Measurements from ENCODE around the gene APOBEC3F. TPM values are rescaled to one million over a fixed set of nuclear protein-coding genes. Genes with fewer than 3 reads are reported as not detected.
A peak's percentile ranks its signal among the peaks of the same experiment; 100 is the strongest.

APOBEC3F gene
- total and polyA plus RNA-seq, 10 of the 15 experiments (the other 5 are each of a cell fraction or from before 2014, with no cell fraction given) = 7.4 to 29.1 (median 12.8) TPM

DNA sequence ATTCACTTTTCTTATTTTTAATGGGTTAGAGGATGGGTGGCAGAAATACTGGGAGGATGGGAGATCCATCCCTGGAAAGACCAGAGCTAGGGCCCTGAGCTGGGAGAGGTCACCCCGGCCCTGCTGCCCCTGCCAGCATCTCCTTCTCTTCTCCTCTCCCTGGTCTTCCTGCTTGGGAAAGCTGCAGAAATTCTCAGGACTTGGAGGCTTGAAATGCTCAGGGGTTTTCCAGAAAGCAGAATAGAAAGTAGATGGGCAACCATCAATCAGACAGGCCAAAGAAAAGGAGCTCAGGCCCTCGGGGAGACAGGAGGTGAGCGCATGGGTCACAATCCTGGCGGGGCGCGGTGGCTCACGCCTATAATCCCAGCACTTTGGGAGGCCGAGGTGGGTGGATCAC is 57.9 kb downstream of the APOBEC3F start (continued):
- TF ChIP-seq, protein P1, sequence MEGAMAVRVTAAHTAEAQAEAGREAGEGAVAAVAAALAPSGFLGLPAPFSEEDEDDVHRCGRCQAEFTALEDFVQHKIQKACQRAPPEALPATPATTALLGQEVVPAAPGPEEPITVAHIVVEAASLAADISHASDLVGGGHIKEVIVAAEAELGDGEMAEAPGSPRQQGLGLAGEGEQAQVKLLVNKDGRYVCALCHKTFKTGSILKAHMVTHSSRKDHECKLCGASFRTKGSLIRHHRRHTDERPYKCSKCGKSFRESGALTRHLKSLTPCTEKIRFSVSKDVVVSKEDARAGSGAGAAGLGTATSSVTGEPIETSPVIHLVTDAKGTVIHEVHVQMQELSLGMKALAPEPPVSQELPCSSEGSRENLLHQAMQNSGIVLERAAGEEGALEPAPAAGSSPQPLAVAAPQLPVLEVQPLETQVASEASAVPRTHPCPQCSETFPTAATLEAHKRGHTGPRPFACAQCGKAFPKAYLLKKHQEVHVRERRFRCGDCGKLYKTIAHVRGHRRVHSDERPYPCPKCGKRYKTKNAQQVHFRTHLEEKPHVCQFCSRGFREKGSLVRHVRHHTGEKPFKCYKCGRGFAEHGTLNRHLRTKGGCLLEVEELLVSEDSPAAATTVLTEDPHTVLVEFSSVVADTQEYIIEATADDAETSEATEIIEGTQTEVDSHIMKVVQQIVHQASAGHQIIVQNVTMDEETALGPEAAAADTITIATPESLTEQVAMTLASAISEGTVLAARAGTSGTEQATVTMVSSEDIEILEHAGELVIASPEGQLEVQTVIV (IDR thresholded peaks at IDR 0.05; ENCODE audit: borderline replicate concordance, partially characterized antibody) = no peak
- TF ChIP-seq, protein P2, sequence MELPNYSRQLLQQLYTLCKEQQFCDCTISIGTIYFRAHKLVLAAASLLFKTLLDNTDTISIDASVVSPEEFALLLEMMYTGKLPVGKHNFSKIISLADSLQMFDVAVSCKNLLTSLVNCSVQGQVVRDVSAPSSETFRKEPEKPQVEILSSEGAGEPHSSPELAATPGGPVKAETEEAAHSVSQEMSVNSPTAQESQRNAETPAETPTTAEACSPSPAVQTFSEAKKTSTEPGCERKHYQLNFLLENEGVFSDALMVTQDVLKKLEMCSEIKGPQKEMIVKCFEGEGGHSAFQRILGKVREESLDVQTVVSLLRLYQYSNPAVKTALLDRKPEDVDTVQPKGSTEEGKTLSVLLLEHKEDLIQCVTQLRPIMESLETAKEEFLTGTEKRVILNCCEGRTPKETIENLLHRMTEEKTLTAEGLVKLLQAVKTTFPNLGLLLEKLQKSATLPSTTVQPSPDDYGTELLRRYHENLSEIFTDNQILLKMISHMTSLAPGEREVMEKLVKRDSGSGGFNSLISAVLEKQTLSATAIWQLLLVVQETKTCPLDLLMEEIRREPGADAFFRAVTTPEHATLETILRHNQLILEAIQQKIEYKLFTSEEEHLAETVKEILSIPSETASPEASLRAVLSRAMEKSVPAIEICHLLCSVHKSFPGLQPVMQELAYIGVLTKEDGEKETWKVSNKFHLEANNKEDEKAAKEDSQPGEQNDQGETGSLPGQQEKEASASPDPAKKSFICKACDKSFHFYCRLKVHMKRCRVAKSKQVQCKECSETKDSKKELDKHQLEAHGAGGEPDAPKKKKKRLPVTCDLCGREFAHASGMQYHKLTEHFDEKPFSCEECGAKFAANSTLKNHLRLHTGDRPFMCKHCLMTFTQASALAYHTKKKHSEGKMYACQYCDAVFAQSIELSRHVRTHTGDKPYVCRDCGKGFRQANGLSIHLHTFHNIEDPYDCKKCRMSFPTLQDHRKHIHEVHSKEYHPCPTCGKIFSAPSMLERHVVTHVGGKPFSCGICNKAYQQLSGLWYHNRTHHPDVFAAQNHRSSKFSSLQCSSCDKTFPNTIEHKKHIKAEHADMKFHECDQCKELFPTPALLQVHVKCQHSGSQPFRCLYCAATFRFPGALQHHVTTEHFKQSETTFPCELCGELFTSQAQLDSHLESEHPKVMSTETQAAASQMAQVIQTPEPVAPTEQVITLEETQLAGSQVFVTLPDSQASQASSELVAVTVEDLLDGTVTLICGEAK (IDR thresholded peaks at IDR 0.05; ENCODE audit: borderline replicate concordance) = no peak
- TF ChIP-seq ZNF217 (IDR thresholded peaks at IDR 0.05) = no peak
- TF ChIP-seq EGR1 (IDR thresholded peaks at IDR 0.05; ENCODE audit: borderline replicate concordance in 1 of 2, low read depth in 2 of 2, low read length in 2 of 2) = no peak
- peak in 1 of 2 experiments; percentile 22; a peak in 1 of 4 replicates for TF ChIP-seq BHLHE40 (IDR thresholded peaks at IDR 0.05; ENCODE audit: borderline replicate concordance in 1 of 2, low read depth in 2 of 2, low read length in 1 of 2)
- TF ChIP-seq DPF2 (IDR thresholded peaks at IDR 0.05) = peak; percentile 8; the same call in 1 of the 2 replicates
- TF ChIP-seq, protein P3, sequence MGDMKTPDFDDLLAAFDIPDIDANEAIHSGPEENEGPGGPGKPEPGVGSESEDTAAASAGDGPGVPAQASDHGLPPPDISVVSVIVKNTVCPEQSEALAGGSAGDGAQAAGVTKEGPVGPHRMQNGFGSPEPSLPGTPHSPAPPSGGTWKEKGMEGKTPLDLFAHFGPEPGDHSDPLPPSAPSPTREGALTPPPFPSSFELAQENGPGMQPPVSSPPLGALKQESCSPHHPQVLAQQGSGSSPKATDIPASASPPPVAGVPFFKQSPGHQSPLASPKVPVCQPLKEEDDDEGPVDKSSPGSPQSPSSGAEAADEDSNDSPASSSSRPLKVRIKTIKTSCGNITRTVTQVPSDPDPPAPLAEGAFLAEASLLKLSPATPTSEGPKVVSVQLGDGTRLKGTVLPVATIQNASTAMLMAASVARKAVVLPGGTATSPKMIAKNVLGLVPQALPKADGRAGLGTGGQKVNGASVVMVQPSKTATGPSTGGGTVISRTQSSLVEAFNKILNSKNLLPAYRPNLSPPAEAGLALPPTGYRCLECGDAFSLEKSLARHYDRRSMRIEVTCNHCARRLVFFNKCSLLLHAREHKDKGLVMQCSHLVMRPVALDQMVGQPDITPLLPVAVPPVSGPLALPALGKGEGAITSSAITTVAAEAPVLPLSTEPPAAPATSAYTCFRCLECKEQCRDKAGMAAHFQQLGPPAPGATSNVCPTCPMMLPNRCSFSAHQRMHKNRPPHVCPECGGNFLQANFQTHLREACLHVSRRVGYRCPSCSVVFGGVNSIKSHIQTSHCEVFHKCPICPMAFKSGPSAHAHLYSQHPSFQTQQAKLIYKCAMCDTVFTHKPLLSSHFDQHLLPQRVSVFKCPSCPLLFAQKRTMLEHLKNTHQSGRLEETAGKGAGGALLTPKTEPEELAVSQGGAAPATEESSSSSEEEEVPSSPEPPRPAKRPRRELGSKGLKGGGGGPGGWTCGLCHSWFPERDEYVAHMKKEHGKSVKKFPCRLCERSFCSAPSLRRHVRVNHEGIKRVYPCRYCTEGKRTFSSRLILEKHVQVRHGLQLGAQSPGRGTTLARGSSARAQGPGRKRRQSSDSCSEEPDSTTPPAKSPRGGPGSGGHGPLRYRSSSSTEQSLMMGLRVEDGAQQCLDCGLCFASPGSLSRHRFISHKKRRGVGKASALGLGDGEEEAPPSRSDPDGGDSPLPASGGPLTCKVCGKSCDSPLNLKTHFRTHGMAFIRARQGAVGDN (IDR thresholded peaks at IDR 0.05) = peak; percentile 15; the same call in 1 of the 2 replicates
- peak; percentile 55 to 69; a peak in 3 of 4 replicates for TF ChIP-seq IKZF2 (IDR thresholded peaks at IDR 0.05)
- TF ChIP-seq YBX1 (IDR thresholded peaks at IDR 0.05) = no peak
- TF ChIP-seq SREBF2 (IDR thresholded peaks at IDR 0.05; ENCODE audit: low read length) = no peak
- peak; percentile 41; the same call in 1 of the 2 replicates for TF ChIP-seq SPI1 (IDR thresholded peaks at IDR 0.05; ENCODE audit: borderline replicate concordance, insufficient read depth, low read depth, low read length)
- no peak for TF ChIP-seq STAT1 (conservative IDR thresholded peaks at IDR 0.05)
- TF ChIP-seq ZNF24 (IDR thresholded peaks at IDR 0.05) = no peak
- TF ChIP-seq MLLT1 (IDR thresholded peaks at IDR 0.05) = no peak
- peak; percentile 50 for TF ChIP-seq IKZF1 (conservative IDR thresholded peaks at IDR 0.05)
